HG03064 (cell line): ENCODE results near the gene CYP1A1.

Experiments
- ATAC-seq: cut with Tn5 transposase; IDR thresholded peaks from one replicate; pipeline ENCODE4 v1.9.1; 2021; ENCODE audit warnings: low read depth; ENCODE audit not compliant: unreplicated experiment

The CYP1A1 gene

DNA sequence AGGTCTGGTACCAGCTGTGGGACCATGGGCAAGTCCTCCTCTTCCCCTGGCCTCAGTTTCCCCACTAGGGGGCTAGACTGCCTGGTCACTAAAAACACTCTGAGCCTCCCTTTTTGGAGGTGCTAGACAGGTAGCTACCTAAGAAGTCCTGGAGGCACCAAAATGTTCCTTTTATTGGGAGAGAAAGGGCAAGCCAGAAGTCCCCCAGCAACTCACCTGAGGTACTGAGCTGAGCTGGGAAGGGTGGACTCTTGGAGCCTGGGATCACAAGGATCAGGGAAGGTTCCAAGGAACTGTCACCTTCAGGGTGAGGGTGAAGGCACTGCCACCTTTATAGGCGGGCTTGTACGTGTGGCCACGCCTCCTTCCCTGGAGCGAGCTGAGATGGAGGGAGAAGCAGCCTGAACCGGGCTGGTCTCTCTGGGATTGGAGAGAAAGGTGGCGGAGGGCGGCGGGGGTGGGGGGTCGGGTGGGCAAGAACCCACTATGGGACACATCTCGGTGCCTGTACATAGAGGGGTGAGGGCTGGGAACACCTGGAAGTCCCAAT, at the start of gene CYP1A1:
Gene CYP1A1 (minus strand): TSS at position 304 of the 550 bp plus-strand sequence. CDS start 2,431 bp downstream, outside the sequence.
- no peak for ATAC-seq

GRCh38 chr15:74773731-74774252, 48.5 kb upstream of the CYP1A1 start:
- ATAC-seq, result no peak

- no peak for ATAC-seq
Observed at GRCh38 chr15:74773329-74773728, 48.0 kb upstream of the CYP1A1 start.

- ATAC-seq, result no peak
Observed at GRCh38 chr15:74770211-74770903, 45.0 kb upstream of the CYP1A1 start.

GRCh38 chr15:74769463-74770025, 44.2 kb upstream of the CYP1A1 start:
- no peak for ATAC-seq

- no peak for ATAC-seq
Observed at GRCh38 chr15:74768771-74769342, 43.5 kb upstream of the CYP1A1 start.

GRCh38 chr15:74768099-74768770, 42.9 kb upstream of the CYP1A1 start:
- no peak for ATAC-seq

GRCh38 chr15:74767167-74768098, 42.1 kb upstream of the CYP1A1 start:
- no peak for ATAC-seq

DNA sequence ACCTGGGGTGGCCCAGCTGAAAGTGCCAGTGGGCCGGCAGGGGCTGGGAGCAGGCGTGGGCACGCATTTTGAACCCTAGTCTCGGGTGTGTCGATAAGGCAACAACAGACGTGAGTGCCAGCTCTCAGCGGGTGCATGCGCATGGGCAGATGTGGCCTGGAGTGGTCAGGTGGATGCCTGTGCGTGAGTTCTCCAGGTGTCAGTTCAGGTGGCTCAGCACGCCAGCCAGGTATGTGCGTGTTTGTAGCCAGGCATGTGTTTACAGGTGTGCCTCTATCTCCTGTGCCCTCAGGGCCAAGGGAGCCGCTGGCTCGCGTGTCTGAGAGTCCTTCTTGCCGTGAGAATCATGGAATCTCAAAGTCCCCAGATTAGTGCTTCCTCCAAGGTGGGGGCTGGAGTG, 38.1 kb upstream of the CYP1A1 start:
- no peak for ATAC-seq

- ATAC-seq, result no peak
Observed at GRCh38 chr15:74762791-74763150, 37.4 kb upstream of the CYP1A1 start.

DNA sequence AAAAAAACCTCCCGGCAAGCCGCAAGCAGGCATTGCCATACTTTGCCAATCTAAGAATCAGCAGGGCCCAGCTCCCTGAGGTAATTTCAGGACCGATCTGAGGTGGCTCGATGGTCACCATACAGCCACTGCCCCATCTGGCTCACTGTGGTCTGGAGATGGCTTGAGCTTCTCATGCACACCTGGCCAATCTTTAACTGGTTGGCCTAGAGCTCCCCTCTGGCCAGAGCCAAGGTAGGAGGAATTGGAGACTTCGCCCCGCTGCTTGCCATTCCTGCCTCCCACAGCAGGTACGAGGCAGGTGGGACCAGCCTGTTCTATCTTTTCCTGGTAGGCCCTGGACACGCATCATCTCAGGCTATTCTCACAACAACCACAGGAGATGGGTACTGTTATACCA, 33.4 kb upstream of the CYP1A1 start:
- no peak for ATAC-seq

GRCh38 chr15:74754593-74755215, 29.4 kb upstream of the CYP1A1 start:
- ATAC-seq, result no peak

DNA sequence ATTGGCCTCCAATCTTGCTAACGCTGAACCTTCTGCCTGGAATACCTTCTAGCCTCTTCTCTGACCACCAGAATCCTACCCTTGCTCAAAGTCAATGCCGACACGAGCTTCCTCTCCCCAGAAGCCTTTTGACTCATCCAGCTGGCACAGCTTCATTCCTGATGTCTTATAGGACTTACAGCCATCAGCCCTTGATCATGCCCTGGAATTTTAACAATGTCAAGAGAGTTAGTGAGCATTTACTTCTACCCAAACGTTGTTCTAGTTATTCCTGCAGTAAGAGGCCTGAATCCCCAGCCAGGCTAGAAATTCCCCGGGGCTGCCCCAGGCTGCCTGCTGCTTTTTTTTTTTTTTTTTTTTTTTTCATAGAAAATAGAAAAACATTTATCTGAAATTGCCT, 27.2 kb upstream of the CYP1A1 start:
- ATAC-seq, result no peak

DNA sequence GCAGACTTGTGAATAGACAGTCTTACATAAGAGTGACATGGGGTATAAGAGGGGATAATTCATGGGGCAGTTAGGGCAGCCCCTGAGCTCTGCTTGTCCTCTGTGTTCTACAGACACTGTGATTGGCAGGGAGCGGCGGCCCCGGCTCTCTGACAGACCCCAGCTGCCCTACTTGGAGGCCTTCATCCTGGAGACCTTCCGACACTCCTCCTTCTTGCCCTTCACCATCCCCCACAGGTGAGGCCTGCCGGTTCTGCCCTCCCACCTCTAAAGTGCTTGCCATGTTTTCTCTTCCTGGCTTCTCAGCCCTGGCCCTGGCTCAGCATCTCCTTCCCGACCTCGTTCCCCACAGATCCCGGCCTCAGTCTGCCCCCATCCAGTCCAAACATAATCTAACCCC, 26.7 kb upstream of the CYP1A1 start:
- no peak for ATAC-seq

DNA sequence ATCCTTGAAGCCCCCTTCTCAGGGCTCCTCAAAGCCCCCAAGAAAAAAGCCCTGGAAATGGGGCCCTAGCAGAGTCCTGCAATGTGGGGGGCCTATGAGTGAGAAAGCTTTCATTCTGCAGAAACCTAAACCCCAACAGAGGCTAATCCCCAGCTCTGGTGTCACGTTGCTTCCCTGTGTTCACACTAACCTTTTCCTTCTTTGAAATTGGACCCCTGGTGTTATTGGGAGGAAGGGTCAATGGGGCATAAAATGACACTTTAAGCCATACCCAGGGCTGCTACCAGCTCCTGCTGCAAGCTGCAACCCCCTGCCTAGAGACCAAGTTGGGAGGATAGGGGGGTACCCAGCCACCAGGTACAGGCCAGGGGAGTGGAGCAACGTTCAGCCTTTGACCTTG, 25.4 kb upstream of the CYP1A1 start:
- ATAC-seq, result no peak

DNA sequence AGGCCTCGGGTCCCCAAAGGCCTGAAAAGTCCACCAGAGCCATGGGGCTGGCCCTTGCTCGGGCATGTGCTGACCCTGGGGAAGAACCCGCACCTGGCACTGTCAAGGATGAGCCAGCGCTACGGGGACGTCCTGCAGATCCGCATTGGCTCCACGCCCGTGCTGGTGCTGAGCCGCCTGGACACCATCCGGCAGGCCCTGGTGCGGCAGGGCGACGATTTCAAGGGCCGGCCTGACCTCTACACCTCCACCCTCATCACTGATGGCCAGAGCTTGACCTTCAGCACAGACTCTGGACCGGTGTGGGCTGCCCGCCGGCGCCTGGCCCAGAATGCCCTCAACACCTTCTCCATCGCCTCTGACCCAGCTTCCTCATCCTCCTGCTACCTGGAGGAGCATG, 24.5 kb upstream of the CYP1A1 start:
- no peak for ATAC-seq

DNA sequence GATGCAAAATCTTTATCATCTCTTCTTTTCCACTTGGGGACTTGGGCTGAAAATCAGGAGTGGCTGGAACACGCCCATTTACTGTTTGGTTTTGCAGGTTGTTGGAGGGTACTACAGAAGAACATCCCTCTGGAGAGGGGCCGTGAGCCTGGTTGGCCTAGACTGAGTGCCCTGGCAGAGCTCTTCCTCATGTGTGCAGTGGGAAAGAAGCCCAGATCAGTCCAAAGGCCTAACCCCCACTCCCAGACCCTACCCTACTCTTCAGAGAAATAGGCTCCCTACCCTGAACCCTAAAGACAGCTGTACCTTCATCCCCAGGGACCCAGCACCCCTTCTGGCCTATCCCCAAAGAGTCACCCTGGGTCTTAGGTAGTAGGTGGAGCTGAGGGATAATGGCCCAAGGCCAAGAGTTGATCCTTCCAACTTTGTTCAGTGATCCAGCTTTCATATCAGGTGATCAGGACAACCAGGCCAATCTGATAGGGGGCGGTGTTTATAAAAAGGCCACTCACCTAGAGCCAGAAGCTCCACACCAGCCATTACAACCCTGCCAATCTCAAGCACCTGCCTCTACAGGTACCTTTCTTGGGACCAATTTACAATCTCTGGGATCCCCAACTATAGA, 23.1 kb upstream of the CYP1A1 start, which contains the start of gene CYP1A2:
Gene CYP1A2 (plus strand): TSS at position 524 of the 625 bp plus-strand sequence. CDS start 894 bp downstream, outside the sequence.
- no peak for ATAC-seq

DNA sequence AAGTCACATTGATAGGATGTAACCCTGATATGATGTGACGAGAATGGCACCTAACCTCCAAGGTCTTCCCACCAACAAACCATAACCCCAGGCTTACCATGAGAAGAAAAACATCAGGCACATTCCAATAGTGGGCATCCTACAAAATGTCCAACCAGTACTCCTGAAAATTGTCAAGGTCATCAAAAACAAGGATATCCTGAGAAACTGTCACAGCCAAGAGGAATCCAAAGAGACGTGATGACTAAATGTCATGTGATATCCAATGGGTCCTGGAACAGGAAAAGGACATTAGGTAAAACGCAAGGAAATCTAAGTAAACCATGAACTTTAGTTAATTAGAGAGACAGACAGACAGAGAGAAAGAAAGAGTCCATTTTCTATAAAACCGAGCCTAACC, 21.1 kb upstream of the CYP1A1 start:
- ATAC-seq, result no peak

GRCh38 chr15:74742422-74742821, 17.1 kb upstream of the CYP1A1 start:
- no peak for ATAC-seq
